Endothelial cell of umbilical vein (primary cell): Measurements from ENCODE around the gene ELL2. TPM values are rescaled to one million over a fixed set of nuclear protein-coding genes. Genes with fewer than 3 reads are reported as not detected.

Experiments
- BruUV-seq: library from RNA; stranded (reverse); fragments of 400-500 nt; replicated peaks from 2 replicates; lab custom pipeline; 2021; lab: Mats Ljungman, UMichigan
- CTCF ChIA-PET: fragments of 300-600, 350-600 bp; sonication (Branson Sonifier 250); formaldehyde crosslinking; loops from one replicate; lab custom pipeline; 2021; ENCODE audit warnings: antibody characterized with exemption, inconsistent platforms; lab: Charles Lee
- POLR2A ChIA-PET: fragments of 300-600, 350-600 bp; sonication (Branson Sonifier 250); formaldehyde crosslinking; loops from one replicate; lab custom pipeline; 2021; ENCODE audit warnings: antibody characterized with exemption, inconsistent platforms; lab: Charles Lee
- DNase-seq: peaks from one replicate; pipeline ENCODE4 v3.0.0-alpha.2; 2011; ENCODE audit warnings: low read depth, low spot score
- FAIRE-seq: peaks from 2 replicates; lab custom pipeline; 2011; peaks lifted over from hg19 to GRCh38; lab: Jason Lieb, UNC
- H2AFZ ChIP-seq: 2 replicates; pipeline ENCODE4 v1.6.0; 2012; ENCODE audit warnings: low read depth, low read length, control low read depth, inconsistent platforms
- H3K27ac ChIP-seq: 2 replicates; pipeline ENCODE4 v1.5.1; 2011; ENCODE audit warnings: low read depth, mild to moderate bottlenecking, control low read depth, low read length, moderate library complexity; ENCODE audit not compliant: insufficient read depth
- H3K27me3 ChIP-seq, 2 experiments: 2 replicates each; pipeline versions ENCODE4 v1.6.0 to v1.6.1; 2011; ENCODE audit warnings: low read length in 2 of 2, mixed read lengths in 1 of 2; ENCODE audit not compliant: control insufficient read depth in 2 of 2, insufficient read depth in 2 of 2
- H3K36me3 ChIP-seq, 2 experiments: 2 replicates in 1 of 2; 3 replicates in 1 of 2; pipeline ENCODE4 v1.5.1; 2011; ENCODE audit warnings: low read length in 2 of 2, mild to moderate bottlenecking in 1 of 2, moderate library complexity in 1 of 2; ENCODE audit not compliant: control insufficient read depth in 2 of 2, insufficient read depth in 2 of 2; ENCODE audit errors: extremely low read depth in 1 of 2
- H3K4me1 ChIP-seq: 3 replicates; pipeline ENCODE4 v1.5.1; 2011; ENCODE audit warnings: mild to moderate bottlenecking, low read length; ENCODE audit not compliant: control insufficient read depth, insufficient read depth; ENCODE audit errors: extremely low read depth
- H3K4me2 ChIP-seq: 2 replicates; pipeline ENCODE4 v1.6.1; 2011; ENCODE audit warnings: low read length, control low read depth, mixed read lengths; ENCODE audit not compliant: insufficient read depth
- H3K4me3 ChIP-seq, 3 experiments: fragments of 200-600 bp in 1 of 3; sonication (generic), shearing (Covaris generic) in 1 of 3; replicated peaks in 1 of 3; 2 replicates each; pipeline ENCODE4 v1.5.1; 2011 to 2016; ENCODE audit warnings: control low read depth in 3 of 3, low read length in 3 of 3, mild to moderate bottlenecking in 2 of 3, inconsistent platforms in 1 of 3, low read depth in 1 of 3, moderate library complexity in 1 of 3; ENCODE audit not compliant: insufficient read depth in 1 of 3
- H3K79me2 ChIP-seq: 2 replicates; pipeline ENCODE4 v1.6.0; 2012; ENCODE audit warnings: low read length, inconsistent platforms; ENCODE audit not compliant: control insufficient read depth, insufficient read depth
- H3K9ac ChIP-seq: replicated peaks from 2 replicates; pipeline ENCODE3; 2011; ENCODE audit warnings: low read length, control low read depth; ENCODE audit not compliant: insufficient read depth; ENCODE audit errors: extremely low read depth
- H3K9me1 ChIP-seq: replicated peaks from 3 replicates; pipeline ENCODE4 v1.6.0; 2011; ENCODE audit warnings: mild to moderate bottlenecking, low read length; ENCODE audit not compliant: control insufficient read depth, insufficient read depth; ENCODE audit errors: extremely low read depth
- H3K9me3 ChIP-seq: replicated peaks from 2 replicates; pipeline ENCODE4 v1.5.1; 2012; ENCODE audit warnings: low read length, inconsistent platforms; ENCODE audit not compliant: control insufficient read depth, insufficient read depth
- H4K20me1 ChIP-seq: replicated peaks from 2 replicates; pipeline ENCODE3; 2011; ENCODE audit warnings: mild to moderate bottlenecking, low read length; ENCODE audit not compliant: control insufficient read depth, insufficient read depth; ENCODE audit errors: extremely low read depth
- EZH2 ChIP-seq: IDR thresholded peaks from 2 replicates; pipeline ENCODE4 v1.6.1; 2012; ENCODE audit warnings: borderline replicate concordance, low read depth, mild to moderate bottlenecking, moderate library complexity, low read length, inconsistent platforms; ENCODE audit not compliant: severe bottlenecking
- FOS ChIP-seq: IDR thresholded peaks from 2 replicates; pipeline ENCODE4 v1.6.1; 2011; ENCODE audit warnings: mild to moderate bottlenecking, low read length, moderate library complexity, borderline replicate concordance; ENCODE audit not compliant: insufficient read depth
- GATA2 ChIP-seq: IDR thresholded peaks from 2 replicates; pipeline ENCODE4 v1.7.0; 2011; ENCODE audit warnings: low read depth, mild to moderate bottlenecking, moderate library complexity, mixed read lengths, low read length; ENCODE audit not compliant: insufficient read length, insufficient read depth
- JUN ChIP-seq: IDR thresholded peaks from 2 replicates; pipeline ENCODE4 v1.6.1; 2011; ENCODE audit warnings: borderline replicate concordance, low read depth; ENCODE audit not compliant: insufficient read length, insufficient read depth
- MYC ChIP-seq: IDR thresholded peaks from one replicate; pipeline ENCODE4 v1.6.1; 2011; ENCODE audit warnings: mild to moderate bottlenecking, low read depth, low read length
- POLR2A ChIP-seq: IDR thresholded peaks from 2 replicates; pipeline ENCODE4 v1.6.1; 2012; ENCODE audit warnings: low read depth, mild to moderate bottlenecking, control low read depth, low read length
- POLR2AphosphoS5 ChIP-seq: IDR thresholded peaks from 2 replicates; pipeline ENCODE4 v1.6.1; 2012; ENCODE audit warnings: low read depth, mild to moderate bottlenecking, control low read depth, low read length, moderate library complexity; ENCODE audit not compliant: insufficient read depth
- dilution Hi-C: fragments of 300-500 bp; cut with MboI; formaldehyde crosslinking; loops from one replicate; pipeline ENCODE4 v1.15.0; 2019; ENCODE audit warnings: low sequenced_read_pairs; ENCODE audit not compliant: extremely low pct_ligation_motif_present
- intact Hi-C: fragments of 100-400 bp; cut with micrococcal nuclease; formaldehyde crosslinking; loops from one replicate; pipeline ENCODE4 v1.10.0; 2022
- polyA plus RNA-seq, 4 experiments: library from polyadenylated mRNA; depleted of rRNA in 3 of 4; stranded (reverse) in 3 of 4; unstranded in 1 of 4; fragments of >200 nt; gene quantifications; 2 replicates each; pipeline versions ENCODE4 v1.2.1 to v1.2.3, GENCODE V29; 2011 to 2012; ENCODE audit warnings: missing spikeins in 1 of 4
- total RNA-seq: library from RNA; stranded (reverse); gene quantifications from 2 replicates; pipeline ENCODE4 v1.2.3, GENCODE V29; 2021
- TF ChIP-seq, protein P1 (sequence below): IDR thresholded peaks from 2 replicates; pipeline ENCODE4 v1.6.1; 2011; ENCODE audit not compliant: insufficient read depth, insufficient read length
- TF ChIP-seq, protein P2 (sequence below), 2 donors: IDR thresholded peaks; 1 replicate in 1 of 2; 2 replicates in 1 of 2; pipeline ENCODE4 v1.5.1; 2011; ENCODE audit warnings: low read length in 2 of 2, mild to moderate bottlenecking in 2 of 2, moderate library complexity in 2 of 2, control low read depth in 1 of 2, inconsistent platforms in 1 of 2, low read depth in 1 of 2; ENCODE audit not compliant: insufficient read depth in 1 of 2; ENCODE audit errors: extremely low read depth in 1 of 2

Gene ELL2
- total and polyA plus RNA-seq, 2 donors (not counting 3 experiments of a cell fraction or from before 2014, with no cell fraction given): 6.8 to 26.0 TPM

DNA sequence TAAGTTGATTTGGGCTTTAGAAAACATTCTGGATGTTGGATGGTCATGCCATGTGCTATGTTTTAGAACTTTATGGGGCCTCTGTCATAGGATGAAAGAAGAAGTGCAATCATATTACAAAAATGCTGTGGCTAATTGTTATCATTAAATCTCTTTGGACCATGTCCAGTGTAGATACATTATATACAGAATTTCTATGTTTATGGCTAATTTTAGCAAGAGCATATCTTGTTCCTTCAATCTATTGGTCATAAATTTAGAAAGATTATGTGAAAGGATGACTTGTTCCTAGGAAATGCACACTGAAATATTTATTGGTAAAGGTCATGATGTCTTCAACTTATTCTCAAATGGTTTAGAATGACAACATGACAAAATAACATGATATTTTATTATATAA lies 42.4 kb upstream of the ELL2 start:
- no peaks in the 10 kb centered on the region for H3K27me3 ChIP-seq
- H3K4me3 ChIP-seq: no peak overlapping the region
- TF ChIP-seq, protein P1, sequence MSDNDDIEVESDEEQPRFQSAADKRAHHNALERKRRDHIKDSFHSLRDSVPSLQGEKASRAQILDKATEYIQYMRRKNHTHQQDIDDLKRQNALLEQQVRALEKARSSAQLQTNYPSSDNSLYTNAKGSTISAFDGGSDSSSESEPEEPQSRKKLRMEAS: no peak
- TF ChIP-seq POLR2AphosphoS5: no peak
- TF ChIP-seq, protein P2, sequence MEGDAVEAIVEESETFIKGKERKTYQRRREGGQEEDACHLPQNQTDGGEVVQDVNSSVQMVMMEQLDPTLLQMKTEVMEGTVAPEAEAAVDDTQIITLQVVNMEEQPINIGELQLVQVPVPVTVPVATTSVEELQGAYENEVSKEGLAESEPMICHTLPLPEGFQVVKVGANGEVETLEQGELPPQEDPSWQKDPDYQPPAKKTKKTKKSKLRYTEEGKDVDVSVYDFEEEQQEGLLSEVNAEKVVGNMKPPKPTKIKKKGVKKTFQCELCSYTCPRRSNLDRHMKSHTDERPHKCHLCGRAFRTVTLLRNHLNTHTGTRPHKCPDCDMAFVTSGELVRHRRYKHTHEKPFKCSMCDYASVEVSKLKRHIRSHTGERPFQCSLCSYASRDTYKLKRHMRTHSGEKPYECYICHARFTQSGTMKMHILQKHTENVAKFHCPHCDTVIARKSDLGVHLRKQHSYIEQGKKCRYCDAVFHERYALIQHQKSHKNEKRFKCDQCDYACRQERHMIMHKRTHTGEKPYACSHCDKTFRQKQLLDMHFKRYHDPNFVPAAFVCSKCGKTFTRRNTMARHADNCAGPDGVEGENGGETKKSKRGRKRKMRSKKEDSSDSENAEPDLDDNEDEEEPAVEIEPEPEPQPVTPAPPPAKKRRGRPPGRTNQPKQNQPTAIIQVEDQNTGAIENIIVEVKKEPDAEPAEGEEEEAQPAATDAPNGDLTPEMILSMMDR (IDR thresholded peaks at IDR 0.05; ENCODE audit: extremely low read depth in 1 of 2, insufficient read depth in 1 of 2, low read depth in 1 of 2, low read length in 2 of 2): no peak
- TF ChIP-seq MYC: no peak
- TF ChIP-seq POLR2A: no peak
- no peaks in the 10 kb centered on the region for H3K36me3 ChIP-seq
- intact Hi-C loops (no loop called here), dilution Hi-C loops (no loop called here)
- H3K4me1 ChIP-seq: no peaks in the 10 kb centered on the region
- H2AFZ ChIP-seq: no peak overlapping the region
- no peaks in the 10 kb centered on the region for H3K79me2 ChIP-seq
- H3K4me2 ChIP-seq: no peak overlapping the region
- no TSS peak for BruUV-seq
- no peaks in the 10 kb centered on the region for H3K9me1 ChIP-seq
- no peak for FAIRE-seq
- CTCF ChIA-PET: interaction anchor here (0.7 to 1.6 kb wide), 2 partner anchors 14 to 15 kb away, joined by 3 read pairs; no protein-coding TSS in a partner anchor
- no peaks in the 10 kb centered on the region for H4K20me1 ChIP-seq
- no peak overlapping the region for H3K27ac ChIP-seq
- DNase-seq: no peak
- H3K9ac ChIP-seq: no peak overlapping the region
- H3K9me3 ChIP-seq: no peaks in the 10 kb centered on the region
- POLR2A ChIA-PET: no interaction called here

- no peak for DNase-seq
- Histone ChIP-seq H3K36me3 (no peaks in the 10 kb centered on the region), H3K9me3 (no peaks in the 10 kb centered on the region), H4K20me1 (no peaks in the 10 kb centered on the region), H2AFZ (no peak overlapping the region), H3K79me2 (no peaks in the 10 kb centered on the region), H3K4me3 (no peak overlapping the region), H3K27ac (no peak overlapping the region), H3K4me2 (no peak overlapping the region), H3K27me3 (no peaks in the 10 kb centered on the region), H3K9me1 (no peaks in the 10 kb centered on the region), H3K9ac (no peak overlapping the region), H3K4me1 (no peaks in the 10 kb centered on the region)
- intact Hi-C loops: no loop called here
- dilution Hi-C loops: no loop called here
- no TSS peak for BruUV-seq
- TF ChIP-seq GATA2: no peak
- no peak for TF ChIP-seq FOS
- TF ChIP-seq JUN: no peak
- TF ChIP-seq, protein P1: no peak
- TF ChIP-seq POLR2A: no peak
- TF ChIP-seq MYC: no peak
- TF ChIP-seq, protein P2 (IDR thresholded peaks at IDR 0.05; ENCODE audit: extremely low read depth in 1 of 2, insufficient read depth in 1 of 2, low read depth in 1 of 2, low read length in 2 of 2): no peak
- no peak for TF ChIP-seq EZH2
- no peak for TF ChIP-seq POLR2AphosphoS5
- FAIRE-seq: no peak
- POLR2A ChIA-PET: no interaction called here
- CTCF ChIA-PET: interaction anchor here (0.8 to 1.2 kb wide), 2 partner anchors 8 to 14 kb away, joined by 3 read pairs; no protein-coding TSS in a partner anchor
These were observed 39.6 kb upstream of the ELL2 start for GRCh38 chr5:96001262-96001661.
